RKO (cell line): Measurements from ENCODE around the gene BANK1.
A peak's percentile ranks its signal among the peaks of the same experiment; 100 is the strongest.

ENCODE experiments used
- DNase-seq: peaks from one replicate; pipeline ENCODE4 v3.0.0-alpha.2; 2016; ENCODE audit warnings: low spot score

Gene BANK1

DNA sequence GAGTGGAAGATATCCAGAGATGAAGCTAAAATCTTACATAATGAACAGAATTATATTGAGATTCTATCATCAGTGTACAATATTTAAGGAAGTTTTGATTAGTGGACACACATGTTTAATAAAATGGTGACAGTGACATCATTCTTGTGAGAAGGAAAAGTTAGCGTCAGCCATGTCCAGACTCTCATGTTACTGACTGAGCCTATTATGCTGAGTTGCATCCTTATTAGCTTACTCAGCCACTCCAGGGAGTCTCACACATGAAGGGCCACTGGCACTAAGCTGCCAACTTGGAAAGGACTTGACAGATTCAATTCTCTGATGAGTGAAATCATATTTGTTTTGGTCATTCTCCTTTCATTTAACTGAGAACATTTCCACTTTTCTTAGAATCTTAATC is 170.6 kb downstream of the BANK1 start:
- peak; percentile 35 for DNase-seq

DNA sequence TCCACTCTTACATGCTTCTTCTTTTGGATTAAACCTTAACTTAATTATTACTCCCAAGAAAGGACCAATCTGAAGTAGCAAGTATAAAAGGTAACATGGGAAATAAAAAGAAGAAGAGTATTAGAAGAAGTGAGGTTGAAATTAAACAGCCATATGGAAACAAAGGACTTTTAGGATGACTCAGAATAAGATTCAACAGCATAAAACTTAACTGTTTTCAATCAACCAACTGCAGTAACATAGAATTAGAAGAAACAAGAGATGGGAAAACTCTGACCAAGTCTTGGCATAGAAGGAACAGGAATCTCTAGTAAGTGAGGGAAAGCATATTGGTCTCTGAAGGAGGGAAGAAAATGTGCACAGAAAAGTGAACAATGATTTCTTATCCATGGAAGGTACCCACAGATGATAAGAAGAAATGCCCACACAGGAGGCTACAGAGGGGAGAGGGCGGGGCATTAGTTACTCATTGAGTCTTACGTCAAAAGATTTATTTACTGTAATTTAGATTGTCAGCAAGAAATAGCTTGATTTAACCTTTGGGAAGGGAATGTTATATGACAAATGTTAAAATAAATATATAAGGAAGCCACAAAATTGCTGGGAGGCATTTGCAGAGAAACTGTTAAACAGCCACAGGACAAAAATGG is 177.3 kb downstream of the BANK1 start:
- DNase-seq, result no peak

DNA sequence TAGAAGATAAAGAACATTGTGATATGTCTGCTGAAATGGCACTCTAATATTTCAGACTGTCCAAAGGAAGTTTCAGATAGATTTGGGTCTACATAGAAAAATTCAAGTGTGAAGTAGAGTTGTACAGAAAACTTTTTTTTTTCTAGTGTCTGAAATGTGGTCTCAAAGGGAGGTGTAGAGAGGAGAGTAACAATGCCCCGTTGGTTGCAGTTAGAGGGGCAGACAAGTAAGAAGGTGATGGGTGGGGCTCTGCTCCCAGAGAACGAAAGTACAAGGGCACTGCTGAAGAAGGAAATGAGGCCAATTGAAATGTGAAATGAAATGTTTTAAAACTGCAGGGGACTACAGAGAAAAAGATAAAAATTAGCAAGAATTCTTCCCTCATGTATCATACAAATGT is 177.8 kb downstream of the BANK1 start:
- no peak for DNase-seq

DNA sequence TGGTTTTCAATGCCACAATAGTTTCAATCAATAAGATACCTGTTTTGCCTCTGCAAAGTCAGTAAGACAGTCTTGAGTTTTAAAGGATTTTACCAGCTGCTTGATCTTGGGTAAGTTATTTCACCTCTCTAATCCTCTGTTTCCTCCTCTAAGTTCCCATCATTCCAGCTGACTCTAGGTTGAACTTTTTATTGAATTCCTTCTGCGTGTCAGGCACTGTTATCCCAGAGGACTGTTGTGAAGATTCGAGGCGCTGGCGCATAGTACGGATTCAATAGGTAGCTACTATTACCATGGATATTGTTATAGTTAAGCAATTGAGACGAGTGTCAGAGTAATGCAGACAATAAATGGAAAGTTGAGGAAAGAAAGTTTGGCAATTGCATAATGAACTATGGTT is 179.4 kb downstream of the BANK1 start:
- no peak for DNase-seq

DNA sequence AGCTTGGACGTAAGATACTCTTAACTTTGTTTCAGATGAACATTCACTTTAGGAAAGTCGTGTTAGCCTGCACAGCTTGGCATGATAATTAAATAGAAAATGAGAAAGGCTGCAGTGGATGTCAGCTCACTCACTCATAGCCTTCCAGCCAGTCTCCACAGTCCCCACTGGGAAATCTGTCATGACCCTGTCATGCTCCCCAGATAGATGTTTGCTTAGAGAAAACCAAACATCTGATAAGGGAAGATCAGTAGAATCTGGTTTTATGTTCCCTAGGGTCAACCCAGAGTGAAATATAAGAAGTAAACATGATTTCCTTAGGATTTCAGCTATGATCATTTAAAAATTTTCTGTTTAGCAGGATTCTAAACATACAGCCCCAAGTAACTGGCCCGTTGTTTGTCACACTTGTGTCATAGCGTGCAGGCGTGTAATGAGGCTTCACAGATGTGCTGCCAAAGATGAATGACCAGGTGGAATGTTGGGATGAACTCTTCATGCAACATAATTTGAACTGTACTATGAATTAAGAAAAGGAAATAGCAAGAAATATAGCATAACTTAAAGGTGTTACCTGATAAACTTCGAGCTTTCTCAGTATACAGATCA is 180.1 kb downstream of the BANK1 start:
- no peak for DNase-seq

DNA sequence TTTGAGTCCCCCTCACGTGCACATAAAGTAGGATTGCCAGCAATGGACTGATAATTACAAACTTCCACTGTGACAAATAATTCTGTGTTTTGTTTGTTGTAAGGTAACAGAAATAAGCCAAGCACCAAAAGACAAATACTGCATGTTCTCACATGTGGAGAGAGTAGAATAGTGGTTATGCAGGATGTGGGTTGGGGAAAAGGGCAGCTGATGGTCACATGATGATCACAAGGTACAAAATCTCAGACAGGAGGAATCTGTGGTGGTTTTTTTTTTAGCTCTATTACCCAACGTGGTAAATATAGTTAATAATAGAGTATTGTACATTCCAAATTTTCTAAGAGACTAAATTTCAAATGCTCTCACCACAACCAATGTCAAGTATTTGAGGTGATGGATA is 182.3 kb downstream of the BANK1 start:
- DNase-seq, result no peak

DNA sequence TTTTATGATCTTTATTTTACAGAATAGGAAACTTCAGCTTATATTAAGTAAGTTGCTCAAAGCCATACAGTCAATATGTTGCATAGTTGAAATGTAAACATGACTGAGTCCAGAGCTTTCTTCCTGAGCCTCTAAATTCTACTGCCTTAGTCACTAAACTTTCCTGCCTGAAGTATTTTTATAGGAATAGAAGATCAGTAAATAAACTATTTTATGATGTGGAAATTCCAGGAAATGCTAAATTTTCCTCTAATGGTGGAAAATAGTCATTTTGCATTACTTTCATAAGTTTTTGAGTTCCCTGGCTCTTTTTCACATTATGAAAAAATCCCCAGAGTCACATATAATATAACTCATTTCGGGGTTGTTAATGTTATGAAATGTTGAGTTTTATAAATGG is 182.8 kb downstream of the BANK1 start:
- DNase-seq, result no peak

DNA sequence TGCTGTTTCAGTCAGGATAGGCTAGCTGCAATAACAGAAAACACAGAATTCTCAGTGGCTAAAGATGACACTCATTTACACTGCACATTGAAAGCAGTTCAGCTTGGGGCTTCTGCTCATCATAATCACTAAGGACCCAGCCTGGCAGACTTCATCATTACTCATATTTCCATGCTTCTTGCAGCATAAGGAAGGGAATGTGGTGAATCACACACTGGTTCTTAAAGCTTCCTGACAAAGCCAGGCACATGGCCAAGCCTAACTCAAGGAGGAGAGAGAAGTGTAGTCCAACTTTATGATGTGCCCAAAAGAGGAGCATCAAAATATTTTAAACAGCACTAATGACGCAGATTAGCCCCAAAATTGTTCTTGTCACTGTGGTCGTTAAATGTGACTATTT is 186.5 kb downstream of the BANK1 start:
- DNase-seq, result peak; percentile 98

DNA sequence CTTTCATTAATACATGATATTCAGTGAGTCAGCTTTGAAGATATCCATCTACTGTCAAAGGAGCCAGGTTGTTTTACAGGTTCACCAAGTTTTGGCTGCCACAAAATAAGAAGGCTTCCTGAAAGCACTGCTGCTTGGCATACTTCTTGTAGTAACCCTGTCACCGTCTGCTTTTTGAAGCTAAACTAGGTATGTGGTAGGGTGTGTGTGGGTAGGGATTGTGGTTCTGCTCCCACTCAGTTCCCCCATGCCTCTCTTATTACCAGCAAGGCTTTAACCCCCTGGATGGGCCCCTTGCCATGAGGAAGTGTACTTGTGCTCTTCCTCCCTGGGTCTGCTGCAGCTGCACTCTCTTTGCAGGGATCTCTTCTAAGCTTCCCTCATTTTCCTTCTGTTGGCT is 191.2 kb downstream of the BANK1 start:
- DNase-seq, result no peak

DNA sequence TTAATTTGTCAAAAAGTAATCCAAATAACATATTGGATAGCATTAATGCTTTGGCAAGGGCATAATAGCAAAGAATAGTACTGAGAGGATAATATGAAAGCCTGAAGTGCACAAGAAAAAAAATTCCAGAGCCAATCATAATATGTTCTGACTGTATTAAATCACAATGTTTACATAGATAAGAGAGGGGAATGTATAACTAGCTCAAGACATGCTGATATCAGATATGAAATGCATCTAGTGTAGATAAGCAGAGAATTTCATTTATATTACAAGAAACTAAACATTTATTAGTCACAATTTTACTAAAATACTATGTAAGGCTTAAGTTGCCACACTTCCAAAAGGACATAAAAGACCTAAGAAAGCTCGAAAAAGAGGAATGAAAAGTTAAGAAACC is 193.3 kb downstream of the BANK1 start:
- DNase-seq, result no peak

DNA sequence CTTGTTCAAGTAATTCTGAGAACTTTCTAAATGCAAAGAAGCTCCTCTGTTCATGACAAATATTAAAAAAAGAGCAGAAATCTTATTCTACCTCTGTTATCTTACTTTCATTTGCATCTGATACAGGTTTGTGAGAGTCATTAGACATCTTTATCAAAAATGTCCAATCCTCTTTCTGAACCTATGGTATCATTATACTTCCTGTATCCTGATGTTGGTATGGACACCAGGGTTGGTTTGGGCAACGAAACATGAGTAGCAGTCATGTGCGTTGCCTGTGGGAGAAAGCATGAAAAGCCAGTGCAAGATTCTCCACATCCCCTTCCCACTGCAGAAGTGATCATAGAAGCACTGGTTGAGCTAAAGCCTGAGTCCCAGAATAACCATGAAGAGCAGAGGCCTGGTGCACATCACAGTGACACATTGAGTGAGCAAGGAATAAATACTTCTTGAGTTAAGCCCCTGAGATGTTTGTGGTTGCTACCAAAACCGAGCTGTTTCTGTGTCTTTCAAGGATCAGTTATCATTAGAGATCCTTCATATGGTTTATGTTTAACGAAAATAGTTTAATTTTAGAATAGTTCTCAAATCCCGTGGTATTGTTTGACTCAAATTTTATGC is 197.2 kb downstream of the BANK1 start:
- no peak for DNase-seq

DNA sequence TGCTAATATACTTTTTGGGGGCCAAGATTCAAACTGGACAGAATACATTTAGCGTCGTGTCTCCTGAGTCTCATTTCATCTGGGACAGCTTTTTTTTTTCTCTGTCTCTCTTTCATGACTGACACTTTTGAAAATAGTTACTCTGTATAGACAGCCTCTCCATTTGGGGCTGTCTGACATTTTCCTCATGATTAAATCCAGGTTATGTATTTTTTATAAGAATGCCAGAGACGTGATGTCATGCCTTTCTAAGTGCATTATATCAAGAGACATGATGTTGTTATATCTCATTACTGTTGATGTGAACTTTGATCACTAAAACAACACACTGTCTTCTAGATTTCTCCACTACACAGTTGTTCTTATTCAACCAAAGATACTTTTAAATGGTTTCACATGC is 199.0 kb downstream of the BANK1 start:
- no peak for DNase-seq

DNA sequence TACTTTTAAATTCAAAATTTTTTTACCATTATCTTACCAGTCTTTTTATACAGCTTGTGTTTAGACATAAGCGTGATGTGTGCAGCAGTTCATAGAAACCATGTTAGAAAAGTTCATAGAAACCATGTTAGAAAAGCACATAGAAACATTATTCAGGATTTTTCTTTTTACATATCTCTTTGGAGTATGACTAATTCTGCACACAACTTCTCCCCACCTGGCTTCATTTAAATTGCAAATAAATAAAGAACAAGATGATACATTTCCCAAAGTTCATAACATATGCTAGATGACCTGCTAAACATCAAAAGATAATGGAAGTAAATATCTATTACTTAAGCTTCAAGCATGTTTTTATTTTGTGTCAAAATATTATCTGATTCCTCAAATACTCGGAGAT is 201.9 kb downstream of the BANK1 start:
- DNase-seq, result no peak

DNA sequence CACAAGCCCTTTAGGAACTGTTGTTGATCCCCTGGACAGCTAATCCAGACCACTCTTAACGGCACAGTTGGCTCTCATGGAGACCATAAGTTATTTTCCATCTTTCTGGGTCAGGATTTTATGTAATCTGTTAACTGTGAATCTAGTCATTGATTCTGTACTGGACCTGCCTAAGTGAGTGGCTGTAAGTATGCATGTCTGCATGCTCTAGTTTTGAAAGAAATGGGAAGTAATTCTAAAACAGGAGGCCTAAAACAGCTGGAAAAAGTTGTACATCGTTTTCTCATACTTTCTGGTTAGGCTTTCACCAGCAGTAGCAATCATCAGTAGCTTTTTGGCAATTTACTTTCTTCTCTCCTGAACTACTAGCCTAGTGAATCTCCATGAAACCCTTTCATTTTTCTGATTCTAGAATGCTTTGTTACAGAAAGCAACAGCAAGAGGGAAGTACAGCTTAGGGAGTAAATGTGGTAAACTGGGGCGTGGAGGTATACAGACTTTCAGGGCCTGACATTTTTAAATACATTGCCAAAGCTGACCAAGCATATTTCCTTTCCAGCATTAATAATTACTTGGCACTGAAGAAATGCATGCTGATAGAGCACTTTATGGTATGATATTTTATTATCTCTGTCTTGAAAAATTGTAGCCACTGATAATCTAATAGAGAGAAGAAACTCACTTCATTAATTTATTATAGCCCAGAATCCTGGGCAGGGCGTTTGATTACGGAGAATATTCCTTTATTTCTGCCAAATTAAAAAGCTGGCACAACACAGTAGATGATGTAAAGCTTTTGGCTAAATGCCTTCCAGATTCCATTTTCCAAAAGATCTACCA is 202.7 kb downstream of the BANK1 start:
- DNase-seq, result no peak

DNA sequence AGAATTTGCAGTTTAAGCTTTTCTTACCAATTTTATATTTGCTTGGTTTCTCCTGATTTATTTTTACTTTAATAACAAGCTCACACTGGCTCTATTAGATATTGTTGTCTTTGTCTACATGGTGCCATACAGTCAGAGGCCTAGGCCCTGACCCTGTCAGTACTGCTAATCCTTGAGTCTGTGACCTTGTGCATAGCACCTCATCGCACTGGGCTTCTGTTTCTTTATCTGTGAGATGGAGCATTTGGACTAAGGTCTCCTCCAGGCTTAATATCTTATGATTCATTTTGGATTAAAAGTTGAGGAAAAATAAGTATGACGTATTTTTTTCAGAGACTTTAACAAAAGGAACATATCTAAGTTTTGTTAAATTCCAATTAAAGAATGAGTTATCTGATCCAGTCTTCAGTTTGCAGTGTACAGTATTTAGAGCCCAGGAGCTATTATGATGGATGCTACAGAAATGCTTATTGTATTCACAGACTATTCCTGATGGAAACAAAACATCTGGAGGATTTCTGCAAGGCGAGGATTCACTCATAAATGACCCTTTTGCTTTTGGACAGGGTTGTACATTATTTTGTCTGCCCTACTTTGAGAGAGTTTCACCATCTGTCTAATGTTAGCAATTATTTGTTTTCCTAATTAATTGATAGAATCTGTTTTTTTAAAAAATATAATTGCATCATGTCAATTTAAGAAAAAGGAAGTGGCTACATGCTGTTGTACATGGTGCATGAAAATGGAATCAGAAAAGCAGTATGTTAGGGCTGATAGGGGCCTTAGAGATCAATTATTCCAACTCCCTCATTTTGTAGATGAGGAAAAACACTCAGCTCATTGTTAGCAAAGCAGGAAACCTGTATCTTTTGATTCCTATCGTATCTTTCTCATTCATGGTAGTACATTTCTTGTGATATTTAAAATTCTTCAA is 203.6 kb downstream of the BANK1 start:
- no peak for DNase-seq

DNA sequence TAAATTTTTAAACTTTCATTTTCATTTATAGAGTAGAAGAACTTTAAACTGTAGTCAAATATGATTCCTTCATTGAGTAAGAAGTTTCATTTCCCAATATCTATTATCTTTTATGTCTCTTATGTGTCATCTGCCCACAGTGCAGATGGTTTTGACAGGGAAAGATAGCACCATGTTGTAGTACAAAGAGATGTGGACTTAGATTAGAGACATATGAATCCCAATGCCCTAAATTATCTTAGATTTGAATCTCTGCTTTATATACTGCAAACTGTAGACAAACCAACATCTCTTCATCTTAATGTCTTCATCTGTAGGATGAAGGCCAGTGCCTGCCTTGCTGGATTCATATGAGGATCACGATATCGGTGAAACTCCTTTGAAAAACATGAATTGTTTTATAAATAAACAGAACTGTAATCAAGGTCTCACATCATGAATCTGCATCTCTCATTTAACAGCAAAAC is 217.5 kb downstream of the BANK1 start:
- no peak for DNase-seq

DNA sequence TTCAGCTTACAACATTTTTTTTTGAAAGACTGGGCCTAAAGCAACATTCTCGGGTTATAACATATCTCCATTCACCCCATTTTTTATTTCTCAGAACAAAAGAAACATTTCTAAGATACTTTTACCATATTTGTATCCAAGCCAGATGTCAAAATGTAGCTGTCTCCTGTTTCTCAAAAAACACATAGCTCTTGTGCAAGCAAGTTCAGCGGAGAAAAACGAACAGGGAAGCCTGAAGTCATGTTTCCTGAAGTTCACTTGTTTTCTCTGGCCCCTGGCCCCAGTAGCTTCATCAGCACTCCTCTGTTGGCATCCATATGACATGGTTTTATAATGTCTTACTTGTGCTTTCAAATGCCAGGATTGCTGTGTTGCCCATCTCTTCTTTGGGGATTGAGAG is 218.2 kb downstream of the BANK1 start:
- DNase-seq, result no peak

DNA sequence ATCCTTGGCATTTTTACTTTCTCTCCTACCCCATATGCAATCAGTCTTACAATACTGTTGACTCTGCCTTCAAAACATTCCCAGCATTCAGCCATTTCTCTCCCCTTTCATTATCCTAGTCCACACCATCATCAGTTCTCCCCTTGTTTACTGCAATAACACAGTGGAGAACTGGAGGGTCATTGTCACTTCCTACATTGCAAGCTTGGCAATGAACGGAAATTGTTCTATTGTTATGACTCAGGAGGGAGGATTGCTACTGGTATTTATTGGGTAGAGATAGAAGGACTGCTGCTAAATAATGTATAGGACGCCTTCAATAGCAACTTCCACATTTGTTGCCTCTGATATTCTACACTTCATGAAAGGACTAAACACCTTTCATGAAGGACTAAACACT is 231.8 kb downstream of the BANK1 start:
- DNase-seq, result no peak

DNA sequence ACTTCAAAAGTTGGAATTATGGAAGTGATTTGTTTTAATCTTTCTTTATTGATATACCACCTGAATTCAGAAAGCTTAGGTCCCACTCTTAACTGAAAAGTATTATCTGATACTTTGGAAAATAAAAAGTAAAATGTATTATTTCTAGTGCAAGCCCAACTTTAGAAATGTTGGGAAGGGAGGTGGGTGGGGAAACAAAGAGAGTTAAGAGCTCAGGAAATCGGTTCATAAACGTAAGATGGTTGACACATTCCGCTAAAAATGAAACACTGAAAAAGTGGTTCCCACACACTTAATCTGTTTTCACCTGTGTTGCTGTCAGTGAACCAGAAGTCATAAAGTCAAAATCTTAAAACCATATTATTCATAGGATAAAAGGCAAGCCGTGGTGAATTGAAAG is 237.4 kb downstream of the BANK1 start:
- no peak for DNase-seq

DNA sequence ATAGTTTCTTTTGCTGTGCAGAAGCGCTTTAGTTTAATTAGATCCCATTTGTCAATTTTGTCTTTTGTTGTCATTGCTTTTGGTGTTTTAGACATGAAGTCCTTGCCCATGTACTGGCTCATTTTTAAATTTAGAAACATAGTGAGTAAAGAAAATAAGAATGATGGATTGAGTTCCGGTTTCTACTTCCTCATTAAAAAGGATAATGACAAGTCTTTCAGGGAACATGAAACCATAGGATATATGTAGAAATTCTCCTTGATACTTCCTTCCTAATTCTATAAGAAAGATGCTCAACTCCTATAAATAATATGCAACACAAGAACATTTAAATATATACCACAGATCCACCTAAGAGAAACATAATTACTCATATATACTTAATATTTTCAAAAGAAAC is 240.9 kb downstream of the BANK1 start:
- no peak for DNase-seq

DNA sequence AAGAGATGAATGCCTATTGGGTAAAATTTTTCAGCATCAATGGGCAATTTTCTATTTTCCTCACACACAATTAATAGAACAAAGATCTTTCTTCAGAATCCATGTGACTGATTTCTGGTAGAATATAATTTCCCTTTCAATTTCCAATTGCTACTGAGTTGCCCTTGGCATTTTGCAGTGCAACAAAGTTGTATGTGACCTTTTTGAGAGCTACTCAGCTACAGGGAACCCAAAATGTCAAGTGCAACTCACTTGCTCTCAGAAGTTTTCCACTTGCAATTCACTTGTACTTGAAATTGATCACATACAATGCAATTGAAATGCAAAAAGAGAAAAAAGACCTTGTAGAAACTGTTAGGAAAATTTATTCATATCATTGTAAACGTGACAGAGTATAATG is 245.5 kb downstream of the BANK1 start:
- no peak for DNase-seq
